Osteocyte (in vitro differentiated cells): ENCODE results near the gene PDE3B. TPM values are rescaled to one million over a fixed set of nuclear protein-coding genes. Genes with fewer than 3 reads are reported as not detected.
"Not testable (repeated sequence)": the region's sequence is repeated elsewhere in the genome, so short reads cannot be mapped to it uniquely, and the experiment has no call there.

Source experiments
- DNase-seq: peaks from one replicate; pipeline ENCODE4 v3.0.0; 2021; ENCODE audit warnings: mixed read lengths; ENCODE audit not compliant: unreplicated experiment; ENCODE audit errors: extremely low spot score
- H3K27ac Mint-ChIP-seq: one replicate; pipeline ENCODE4 v1.8.0; 2021; ENCODE audit warnings: mild to moderate bottlenecking, mixed read lengths; ENCODE audit not compliant: unreplicated experiment
- H3K27me3 Mint-ChIP-seq: one replicate; pipeline ENCODE4 v1.8.0; 2021; ENCODE audit warnings: mixed read lengths; ENCODE audit not compliant: unreplicated experiment
- H3K36me3 Mint-ChIP-seq: one replicate; pipeline ENCODE4 v1.8.0; 2021; ENCODE audit warnings: mixed read lengths; ENCODE audit not compliant: unreplicated experiment
- H3K4me1 Mint-ChIP-seq: one replicate; pipeline ENCODE4 v1.8.0; 2021; ENCODE audit warnings: mixed read lengths; ENCODE audit not compliant: unreplicated experiment
- H3K4me3 Mint-ChIP-seq: one replicate; pipeline ENCODE4 v1.8.0; 2021; ENCODE audit warnings: mild to moderate bottlenecking, moderate library complexity, mixed read lengths; ENCODE audit not compliant: unreplicated experiment
- H3K9me3 Mint-ChIP-seq: one replicate; pipeline ENCODE4 v1.8.0; 2021; ENCODE audit warnings: mixed read lengths; ENCODE audit not compliant: unreplicated experiment
- CTCF ChIP-seq: fragments of 200-600 bp; sonication (generic); IDR thresholded peaks from 2 replicates; pipeline ENCODE4 v1.5.0; 2021; ENCODE audit warnings: antibody characterized with exemption, mild to moderate bottlenecking, moderate library complexity
- total RNA-seq: library from RNA; stranded (reverse); gene quantifications from 2 replicates; pipeline ENCODE4 v1.2.1, GENCODE V29; 2021

PDE3B gene
- total RNA-seq, 1 donor from 2014 or later = 0.08 TPM

- H3K36me3 Mint-ChIP-seq = no peaks in the 10 kb centered on the region
- peaks cover 6% of the 10 kb centered on the region for H3K27me3 Mint-ChIP-seq
- no peaks in the 10 kb centered on the region for H3K4me1 Mint-ChIP-seq
- H3K4me3 Mint-ChIP-seq = no peak overlapping the region
- DNase-seq = no peak
- no peaks in the 10 kb centered on the region for H3K9me3 Mint-ChIP-seq
- no peak overlapping the region for H3K27ac Mint-ChIP-seq
- no peak for TF ChIP-seq CTCF
These were observed 33.5 kb downstream of the PDE3B start for GRCh38 chr11:14677146-14677545.

GRCh38 chr11:14678350-14678749 is 34.7 kb downstream of the PDE3B start:
- Mint-ChIP-seq H3K4me1 (no peaks in the 10 kb centered on the region), H3K27ac (no peak overlapping the region), H3K9me3 (no peaks in the 10 kb centered on the region), H3K27me3 (peaks cover 3% of the 10 kb centered on the region), H3K4me3 (no peak overlapping the region), H3K36me3 (no peaks in the 10 kb centered on the region)
- no peak for DNase-seq
- no peak for TF ChIP-seq CTCF

DNA sequence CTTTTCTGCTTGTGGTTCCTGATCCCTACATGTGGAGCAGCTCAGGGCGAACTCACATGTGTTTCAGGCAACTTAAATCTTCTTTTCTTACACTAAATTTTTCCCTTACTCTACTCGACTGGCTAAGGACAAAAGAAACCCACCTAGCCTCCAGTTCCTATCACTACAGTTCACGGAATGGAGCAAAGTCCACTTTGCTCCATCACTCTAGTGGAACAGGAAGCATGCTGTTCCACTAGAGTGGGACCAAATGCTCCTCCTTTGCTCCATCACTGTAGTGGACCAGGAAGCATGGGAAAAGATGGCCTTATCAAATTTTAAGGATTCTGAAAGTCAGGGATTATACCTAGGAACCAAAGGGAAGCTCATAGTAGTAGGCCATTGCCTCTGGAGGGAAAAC is 36.1 kb downstream of the PDE3B start:
- H3K4me1 Mint-ChIP-seq = no peaks in the 10 kb centered on the region

GRCh38 chr11:14684234-14684915 is 40.8 kb downstream of the PDE3B start:
- H3K4me3 Mint-ChIP-seq, H3K27ac Mint-ChIP-seq, H3K27me3 Mint-ChIP-seq, H3K36me3 Mint-ChIP-seq, H3K4me1 Mint-ChIP-seq, H3K9me3 Mint-ChIP-seq, DNase-seq: not testable (repeated sequence)

More for the DNA sequence above, 36.1 kb downstream of the PDE3B start:
- no peak overlapping the region for H3K4me3 Mint-ChIP-seq
- no peak for DNase-seq
- H3K9me3 Mint-ChIP-seq = no peaks in the 10 kb centered on the region
- H3K36me3 Mint-ChIP-seq = no peaks in the 10 kb centered on the region
- no peak overlapping the region for H3K27ac Mint-ChIP-seq
- H3K27me3 Mint-ChIP-seq = peaks cover 8% of the 10 kb centered on the region
- no peak for TF ChIP-seq CTCF

DNA sequence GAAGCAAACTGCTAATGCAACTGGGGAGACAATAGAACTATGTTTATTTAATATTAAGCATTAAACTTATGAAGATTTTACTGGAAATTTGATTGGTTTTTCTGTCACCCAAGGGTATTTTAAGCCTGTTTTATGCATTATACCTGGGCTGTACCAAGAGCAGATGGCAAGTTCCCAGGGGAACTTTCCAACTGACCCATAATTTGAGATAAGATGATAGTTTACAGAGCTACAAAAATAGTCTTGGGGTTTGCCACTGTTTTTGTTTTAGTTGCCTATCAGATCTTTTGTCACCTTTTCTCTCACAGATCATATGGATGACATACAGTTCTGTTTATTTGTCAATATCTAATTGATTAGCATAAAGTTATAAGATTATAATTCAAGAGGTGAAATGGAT is 43.9 kb downstream of the PDE3B start:
- Mint-ChIP-seq H3K4me1 (no peaks in the 10 kb centered on the region), H3K27ac (no peak overlapping the region), H3K4me3 (no peak overlapping the region), H3K36me3 (no peaks in the 10 kb centered on the region), H3K9me3 (no peaks in the 10 kb centered on the region), H3K27me3 (peaks cover 5% of the 10 kb centered on the region)
- DNase-seq = no peak
- no peak for TF ChIP-seq CTCF
